Nephron progenitor cell (in vitro differentiated cells): ENCODE results near the gene ADRB2.

Experiments used
- DNase-seq: peaks from one replicate; pipeline ENCODE4 v3.0.0; 2021
- H3K27ac Mint-ChIP-seq: 2 replicates; pipeline ENCODE4 v1.8.0; 2021; ENCODE audit warnings: mild to moderate bottlenecking, moderate library complexity, mixed read lengths
- H3K27me3 Mint-ChIP-seq: 2 replicates; pipeline ENCODE4 v1.8.0; 2021; ENCODE audit warnings: mild to moderate bottlenecking, low read depth, mixed read lengths; ENCODE audit not compliant: poor library complexity
- H3K36me3 Mint-ChIP-seq: 2 replicates; pipeline ENCODE4 v1.8.0; 2021; ENCODE audit warnings: low read depth, mixed read lengths
- H3K4me1 Mint-ChIP-seq: 2 replicates; pipeline ENCODE4 v1.8.0; 2021; ENCODE audit warnings: mixed read lengths
- H3K4me3 Mint-ChIP-seq: 2 replicates; pipeline ENCODE4 v1.8.0; 2021; ENCODE audit warnings: mild to moderate bottlenecking, moderate library complexity, mixed read lengths
- H3K9me3 Mint-ChIP-seq: 2 replicates; pipeline ENCODE4 v1.8.0; 2021; ENCODE audit warnings: mild to moderate bottlenecking, moderate library complexity, mixed read lengths
- TF ChIP-seq, protein P1 (sequence below): fragments of 200-600 bp; sonication (generic); IDR thresholded peaks from 2 replicates; pipeline ENCODE4 v1.5.0; 2021; ENCODE audit warnings: antibody characterized with exemption

ADRB2 gene

DNA sequence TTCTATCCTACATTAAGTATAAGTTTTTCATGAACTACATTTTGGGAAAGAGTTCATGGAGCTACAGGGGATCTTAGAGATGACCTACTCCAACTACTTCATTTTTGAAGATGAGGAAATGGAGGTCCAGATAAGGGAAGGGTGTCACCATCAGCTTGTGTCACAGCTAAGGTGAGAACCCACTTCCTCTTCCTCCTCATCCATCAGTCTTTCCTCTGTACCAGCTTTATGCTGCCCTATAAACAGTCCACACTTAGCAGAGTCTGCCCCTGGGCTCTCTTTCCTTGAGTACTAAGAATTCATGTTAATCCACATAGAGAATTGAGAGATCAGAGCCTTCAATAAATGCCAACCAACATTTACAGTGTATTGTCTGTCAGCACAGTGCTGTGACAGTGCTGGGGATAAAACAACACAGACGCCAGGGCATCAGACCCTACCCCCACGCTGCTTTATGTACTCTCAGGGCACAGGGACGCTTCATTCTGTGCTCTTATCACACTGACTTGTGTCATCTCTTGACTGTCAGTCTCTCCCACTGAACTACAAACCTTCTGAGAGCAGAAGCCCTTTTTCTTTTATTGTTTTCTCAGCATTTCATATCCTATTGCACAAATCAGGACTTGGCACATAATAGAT, 22.1 kb downstream of the ADRB2 start:
- Mint-ChIP-seq H3K27ac (no peak overlapping the region), H3K36me3 (no peaks in the 10 kb centered on the region), H3K4me3 (no peak overlapping the region), H3K27me3 (peaks cover 12% of the 10 kb centered on the region), H3K4me1 (no peaks in the 10 kb centered on the region), H3K9me3 (no peaks in the 10 kb centered on the region)
- no peak for DNase-seq
- TF ChIP-seq, protein P1, sequence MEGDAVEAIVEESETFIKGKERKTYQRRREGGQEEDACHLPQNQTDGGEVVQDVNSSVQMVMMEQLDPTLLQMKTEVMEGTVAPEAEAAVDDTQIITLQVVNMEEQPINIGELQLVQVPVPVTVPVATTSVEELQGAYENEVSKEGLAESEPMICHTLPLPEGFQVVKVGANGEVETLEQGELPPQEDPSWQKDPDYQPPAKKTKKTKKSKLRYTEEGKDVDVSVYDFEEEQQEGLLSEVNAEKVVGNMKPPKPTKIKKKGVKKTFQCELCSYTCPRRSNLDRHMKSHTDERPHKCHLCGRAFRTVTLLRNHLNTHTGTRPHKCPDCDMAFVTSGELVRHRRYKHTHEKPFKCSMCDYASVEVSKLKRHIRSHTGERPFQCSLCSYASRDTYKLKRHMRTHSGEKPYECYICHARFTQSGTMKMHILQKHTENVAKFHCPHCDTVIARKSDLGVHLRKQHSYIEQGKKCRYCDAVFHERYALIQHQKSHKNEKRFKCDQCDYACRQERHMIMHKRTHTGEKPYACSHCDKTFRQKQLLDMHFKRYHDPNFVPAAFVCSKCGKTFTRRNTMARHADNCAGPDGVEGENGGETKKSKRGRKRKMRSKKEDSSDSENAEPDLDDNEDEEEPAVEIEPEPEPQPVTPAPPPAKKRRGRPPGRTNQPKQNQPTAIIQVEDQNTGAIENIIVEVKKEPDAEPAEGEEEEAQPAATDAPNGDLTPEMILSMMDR = no peak

DNA sequence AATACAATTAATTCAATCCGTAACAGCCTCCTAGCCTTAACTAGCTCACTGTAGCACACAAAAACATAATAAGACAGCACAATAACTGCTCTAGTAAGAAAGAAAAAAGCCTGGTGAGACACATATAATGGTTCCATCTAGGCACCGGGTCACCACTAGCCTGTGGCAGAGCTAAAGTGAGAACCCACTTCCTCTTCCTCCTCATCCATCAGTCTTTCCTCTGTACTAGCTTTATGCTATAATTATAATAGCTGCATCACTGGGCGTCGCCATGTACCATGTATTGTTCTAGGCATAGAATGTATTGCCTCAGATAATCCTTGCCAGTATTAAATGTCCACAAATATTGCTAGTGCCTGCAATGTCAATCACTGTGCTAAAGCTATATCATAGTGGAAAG, 23.1 kb downstream of the ADRB2 start:
- H3K27ac Mint-ChIP-seq = no peak overlapping the region
- H3K36me3 Mint-ChIP-seq = no peaks in the 10 kb centered on the region
- TF ChIP-seq, protein P1 = no peak
- no peaks in the 10 kb centered on the region for H3K9me3 Mint-ChIP-seq
- H3K4me1 Mint-ChIP-seq = no peaks in the 10 kb centered on the region
- H3K27me3 Mint-ChIP-seq = peaks cover 9% of the 10 kb centered on the region
- H3K4me3 Mint-ChIP-seq = no peak overlapping the region
- DNase-seq = no peak

DNA sequence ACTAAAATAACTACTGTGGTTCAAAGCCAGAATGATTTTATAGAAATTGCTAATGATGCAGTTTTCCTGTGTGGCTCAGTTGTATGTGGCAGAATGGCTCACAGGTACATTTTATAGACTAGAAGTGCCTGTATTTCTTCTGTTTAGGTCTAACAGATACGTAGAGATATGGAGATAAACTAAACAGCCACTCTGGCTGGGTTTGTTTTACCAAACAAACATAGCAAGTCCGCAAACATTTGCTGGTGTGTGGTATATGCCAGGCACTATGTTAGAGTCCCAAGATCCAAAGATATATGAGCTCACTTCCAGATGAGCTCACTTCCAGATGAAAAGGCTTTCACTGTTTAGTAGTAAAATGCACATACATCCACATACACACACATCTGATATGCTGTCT, 24.4 kb downstream of the ADRB2 start:
- Mint-ChIP-seq H3K27ac (no peak overlapping the region), H3K4me3 (no peak overlapping the region), H3K4me1 (no peaks in the 10 kb centered on the region)

GRCh38 chr5:148853868-148854267, 27.5 kb downstream of the ADRB2 start:
- Mint-ChIP-seq H3K4me3 (no peak overlapping the region), H3K27ac (no peak overlapping the region), H3K27me3 (peaks cover 8% of the 10 kb centered on the region), H3K36me3 (no peaks in the 10 kb centered on the region), H3K4me1 (no peaks in the 10 kb centered on the region), H3K9me3 (no peaks in the 10 kb centered on the region)
- DNase-seq = no peak
- TF ChIP-seq, protein P1 = no peak

More for the DNA sequence above, 24.4 kb downstream of the ADRB2 start:
- no peaks in the 10 kb centered on the region for H3K9me3 Mint-ChIP-seq
- H3K27me3 Mint-ChIP-seq = peaks cover 9% of the 10 kb centered on the region
- no peak for DNase-seq
- TF ChIP-seq, protein P1 = no peak
- H3K36me3 Mint-ChIP-seq = no peaks in the 10 kb centered on the region

GRCh38 chr5:148855249-148856008, 29.0 kb downstream of the ADRB2 start:
- DNase-seq = no peak
- no peaks in the 10 kb centered on the region for H3K4me1 Mint-ChIP-seq
- H3K27ac Mint-ChIP-seq = no peak overlapping the region
- H3K27me3 Mint-ChIP-seq = peaks cover 11% of the 10 kb centered on the region
- no peaks in the 10 kb centered on the region for H3K36me3 Mint-ChIP-seq
- H3K4me3 Mint-ChIP-seq = no peak overlapping the region
- no peaks in the 10 kb centered on the region for H3K9me3 Mint-ChIP-seq
- TF ChIP-seq, protein P1 = no peak

GRCh38 chr5:148856009-148856367, 29.6 kb downstream of the ADRB2 start:
- no peak for DNase-seq
- peaks cover 11% of the 10 kb centered on the region for H3K27me3 Mint-ChIP-seq
- TF ChIP-seq, protein P1 = no peak

More at GRCh38 chr5:148856009-148856367, 29.6 kb downstream of the ADRB2 start:
- Mint-ChIP-seq H3K27ac (no peak overlapping the region), H3K4me1 (no peaks in the 10 kb centered on the region), H3K9me3 (no peaks in the 10 kb centered on the region), H3K36me3 (no peaks in the 10 kb centered on the region), H3K4me3 (no peak overlapping the region)
